Stimulated activated CD4-positive, alpha-beta T cell treated with anti-CD3 and anti-CD28 coated beads, TNF-alpha, amount 100 ng/mL, for 24 hours (primary cell): Measurements from ENCODE around the gene LCN1.

Experiments
- DNase-seq, 3 experiments: peaks; one replicate each; pipeline ENCODE4 v3.0.0-alpha.2; 2020; ENCODE audit warnings: low read depth in 3 of 3

The LCN1 gene

GRCh38 chr9:135566552-135566951 is 45.3 kb downstream of the LCN1 start:
- DNase-seq, result no peak

GRCh38 chr9:135567311-135567710 is 46.1 kb downstream of the LCN1 start:
- DNase-seq, result no peak

- DNase-seq, result no peak
Measured at GRCh38 chr9:135568026-135568425, 46.8 kb downstream of the LCN1 start.

DNA sequence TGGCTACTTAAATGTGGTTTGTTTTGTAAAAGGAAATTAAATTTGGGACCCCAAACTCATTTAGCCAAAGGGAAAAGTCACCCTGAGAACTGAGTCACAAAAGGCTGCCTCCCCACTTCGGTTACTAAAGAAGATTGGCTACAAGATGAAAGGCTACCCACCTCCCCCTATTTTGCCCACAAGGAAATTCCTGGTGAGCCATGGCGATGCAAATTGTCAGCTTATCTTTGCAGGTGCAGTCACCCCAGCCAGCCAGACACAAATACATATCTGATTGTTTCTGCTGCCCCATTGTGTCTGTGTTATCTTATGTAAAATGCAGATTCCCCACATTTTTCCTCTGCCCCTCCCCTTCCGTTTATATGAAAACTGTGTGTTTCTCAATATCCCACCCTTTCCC is 49.2 kb downstream of the LCN1 start:
- no peak for DNase-seq

- DNase-seq, result no peak
Measured at GRCh38 chr9:135572233-135572632, 51.0 kb downstream of the LCN1 start.

DNA sequence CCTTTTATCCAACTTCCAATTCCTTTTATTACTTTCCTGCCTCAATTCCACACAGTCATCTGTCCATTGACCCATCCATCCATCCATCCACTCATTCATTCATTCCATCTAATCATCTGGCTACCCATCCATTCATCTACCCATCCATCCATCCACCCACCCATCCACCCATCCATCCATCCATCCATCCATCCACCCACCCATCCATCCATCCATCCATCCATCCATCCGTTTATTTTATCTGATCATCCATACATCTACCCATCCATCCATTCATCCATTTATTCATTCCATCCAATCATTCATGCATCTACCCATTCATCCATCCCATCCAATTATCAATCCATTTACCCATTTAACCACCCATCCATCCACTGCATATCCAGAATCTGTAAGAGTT is 51.9 kb downstream of the LCN1 start:
- no peak for DNase-seq

DNA sequence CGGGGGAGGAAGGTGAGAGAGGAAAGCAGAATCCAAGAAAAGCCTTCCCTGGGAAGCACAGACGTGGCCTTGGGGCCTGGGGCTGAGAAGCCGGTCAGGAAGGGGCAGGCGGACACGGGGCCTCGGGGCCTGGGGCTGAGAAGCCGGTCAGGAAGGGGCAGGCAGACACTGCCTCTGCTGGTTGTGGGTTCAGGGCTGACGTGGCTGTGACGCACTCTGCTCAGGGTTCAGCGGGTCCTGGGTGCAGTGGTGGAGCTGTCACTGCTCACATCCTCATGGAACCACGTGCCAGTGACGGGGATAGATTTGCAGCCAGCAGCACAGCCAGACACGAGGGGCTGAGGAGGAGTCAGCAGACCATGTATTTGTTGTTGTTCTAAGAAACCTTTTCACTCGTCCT is 53.1 kb downstream of the LCN1 start:
- no peak for DNase-seq

DNA sequence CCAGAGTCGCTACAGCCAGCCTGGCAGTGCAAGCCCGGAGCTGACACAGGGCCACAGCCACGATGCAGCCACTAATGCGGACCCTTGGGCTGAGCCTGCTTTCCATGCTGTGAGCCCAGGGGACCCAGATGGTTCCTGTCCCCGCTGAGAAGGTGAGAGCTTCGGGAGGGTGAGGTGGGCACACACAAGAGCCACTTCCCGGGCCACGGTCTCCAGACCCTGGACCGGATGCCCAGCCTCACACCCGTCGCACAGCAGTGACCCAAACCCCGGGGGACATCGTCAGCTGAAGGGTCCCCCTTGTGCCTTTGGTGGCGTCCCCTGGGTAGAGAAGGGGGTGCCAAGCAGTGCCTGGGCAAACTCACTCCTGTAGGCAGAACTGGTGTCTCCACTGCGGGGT is 53.7 kb downstream of the LCN1 start:
- no peak for DNase-seq
